Hematopoietic multipotent progenitor cell treated with erythropoietin and hydrocortisone succinate and interleukin-3 and kit ligand, for 17 days (in vitro differentiated cells): Measurements from ENCODE around the gene ASPSCR1.

Experiments used
- DNase-seq: peaks from one replicate; pipeline ENCODE4 v3.0.0-alpha.2; 2015; ENCODE audit warnings: low spot score

Gene ASPSCR1

DNA sequence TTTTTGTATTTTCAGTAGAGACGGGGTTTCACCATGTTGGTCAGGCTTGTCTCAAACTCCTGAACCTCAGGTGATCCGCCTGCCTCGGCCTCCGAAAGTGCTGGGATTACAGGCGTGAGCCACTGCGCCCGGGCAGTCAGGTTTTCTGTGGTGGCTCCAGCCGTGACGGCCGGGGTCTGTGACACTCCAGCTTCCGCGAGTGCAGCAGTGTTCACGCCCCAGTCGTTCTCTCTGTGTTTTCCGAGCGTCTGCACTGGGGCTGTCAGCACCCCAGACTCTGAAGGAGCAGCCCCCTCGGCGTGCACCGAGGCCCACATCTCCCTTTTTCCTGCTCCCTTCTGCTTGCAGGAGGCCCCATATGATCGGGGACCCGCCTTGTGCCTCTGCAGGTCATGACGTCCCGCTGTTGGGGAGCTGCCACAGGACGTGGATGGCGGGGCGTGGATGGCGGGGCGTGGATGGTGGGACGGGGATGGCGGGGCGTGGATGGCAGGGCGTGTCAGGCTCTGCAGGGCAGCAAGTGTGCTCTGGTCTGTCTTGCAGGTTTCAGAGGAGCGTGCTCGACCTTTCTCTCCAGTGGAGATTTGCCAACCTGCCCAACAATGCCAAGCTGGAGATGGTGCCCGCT is 5.7 kb downstream of the ASPSCR1 start:
- no peak for DNase-seq

GRCh38 chr17:81983639-81984373 is 6.4 kb downstream of the ASPSCR1 start:
- DNase-seq: no peak

DNA sequence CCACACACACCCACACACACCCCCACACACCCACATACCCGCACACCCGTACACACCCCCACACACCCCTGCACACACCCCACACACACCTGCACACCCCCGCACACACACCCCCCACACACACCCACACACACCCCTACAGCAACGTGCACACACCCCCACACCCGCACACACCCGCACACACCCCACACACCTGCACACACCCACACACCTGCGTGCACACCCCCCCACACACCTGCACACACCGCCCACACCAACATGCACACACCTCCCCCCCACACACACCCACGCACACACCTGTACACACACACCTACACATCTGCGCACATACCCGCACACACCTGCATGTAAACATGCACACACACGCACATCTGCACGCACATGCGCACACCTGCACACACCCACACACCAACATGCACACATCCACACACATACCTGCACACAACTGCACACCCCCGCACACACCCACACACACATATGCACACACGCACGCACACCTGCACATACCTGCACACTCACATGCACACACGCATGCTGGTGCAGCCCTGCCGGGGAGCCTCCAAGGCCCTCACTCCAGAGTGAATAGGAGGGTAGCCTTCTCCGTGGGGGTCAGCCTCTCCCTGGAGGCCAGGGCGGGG is 7.5 kb downstream of the ASPSCR1 start:
- DNase-seq: no peak

DNA sequence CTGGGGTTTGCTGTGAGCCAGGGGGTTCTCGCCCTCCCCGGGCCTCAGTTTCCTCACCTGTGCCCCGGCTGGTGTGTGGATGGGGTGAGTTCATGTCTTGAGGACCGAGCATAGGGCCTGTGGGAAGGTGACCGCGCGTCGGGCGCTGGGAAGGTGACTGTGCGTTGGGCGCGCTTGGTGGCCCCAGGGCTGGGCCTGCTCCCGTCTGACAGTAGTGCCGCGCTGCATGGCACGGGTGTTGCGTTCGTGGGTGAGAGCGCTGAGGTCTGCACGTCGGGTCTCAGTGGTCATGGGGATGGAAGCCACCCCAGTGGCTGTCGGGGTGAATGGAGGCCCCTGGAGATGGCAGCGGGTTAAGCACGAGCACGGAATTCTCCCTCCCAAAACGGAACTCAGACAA is 9.2 kb downstream of the ASPSCR1 start:
- no peak for DNase-seq

DNA sequence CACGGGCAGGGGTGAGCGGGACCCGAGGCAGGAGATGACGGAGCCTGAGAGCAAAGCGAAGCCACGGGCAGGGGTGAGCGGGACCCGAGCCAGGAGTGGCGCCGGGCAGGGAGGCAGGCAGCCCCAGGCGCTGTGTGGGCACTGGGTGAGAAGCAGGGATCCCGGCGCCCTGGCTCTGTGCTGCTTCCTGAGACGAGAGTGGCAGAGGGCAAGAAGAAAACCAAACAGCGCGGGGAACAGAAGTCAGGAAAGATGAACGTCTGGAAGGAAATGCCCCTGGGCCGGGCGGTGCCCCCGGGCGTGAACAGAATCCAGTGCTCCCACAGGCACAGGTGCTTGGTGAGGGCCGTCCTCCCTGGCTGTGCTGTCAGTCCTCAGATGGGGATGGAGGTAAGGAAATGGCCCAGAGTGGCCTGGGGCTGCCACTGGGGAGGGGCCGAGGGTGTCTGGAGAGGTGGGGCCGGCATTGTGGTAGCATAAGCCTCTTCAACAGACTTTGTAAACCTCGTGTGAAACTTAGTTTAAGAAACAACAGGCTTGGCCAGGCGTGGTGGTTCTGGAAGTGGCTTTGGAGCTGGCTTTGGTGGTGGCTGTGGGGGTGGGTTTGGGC is 9.8 kb downstream of the ASPSCR1 start:
- no peak for DNase-seq

GRCh38 chr17:81990836-81991683 is 13.6 kb downstream of the ASPSCR1 start:
- DNase-seq: no peak

GRCh38 chr17:81991684-81992305 is 14.4 kb downstream of the ASPSCR1 start:
- DNase-seq: no peak

- no peak for DNase-seq
Observed at GRCh38 chr17:81992306-81993102, 15.1 kb downstream of the ASPSCR1 start.

DNA sequence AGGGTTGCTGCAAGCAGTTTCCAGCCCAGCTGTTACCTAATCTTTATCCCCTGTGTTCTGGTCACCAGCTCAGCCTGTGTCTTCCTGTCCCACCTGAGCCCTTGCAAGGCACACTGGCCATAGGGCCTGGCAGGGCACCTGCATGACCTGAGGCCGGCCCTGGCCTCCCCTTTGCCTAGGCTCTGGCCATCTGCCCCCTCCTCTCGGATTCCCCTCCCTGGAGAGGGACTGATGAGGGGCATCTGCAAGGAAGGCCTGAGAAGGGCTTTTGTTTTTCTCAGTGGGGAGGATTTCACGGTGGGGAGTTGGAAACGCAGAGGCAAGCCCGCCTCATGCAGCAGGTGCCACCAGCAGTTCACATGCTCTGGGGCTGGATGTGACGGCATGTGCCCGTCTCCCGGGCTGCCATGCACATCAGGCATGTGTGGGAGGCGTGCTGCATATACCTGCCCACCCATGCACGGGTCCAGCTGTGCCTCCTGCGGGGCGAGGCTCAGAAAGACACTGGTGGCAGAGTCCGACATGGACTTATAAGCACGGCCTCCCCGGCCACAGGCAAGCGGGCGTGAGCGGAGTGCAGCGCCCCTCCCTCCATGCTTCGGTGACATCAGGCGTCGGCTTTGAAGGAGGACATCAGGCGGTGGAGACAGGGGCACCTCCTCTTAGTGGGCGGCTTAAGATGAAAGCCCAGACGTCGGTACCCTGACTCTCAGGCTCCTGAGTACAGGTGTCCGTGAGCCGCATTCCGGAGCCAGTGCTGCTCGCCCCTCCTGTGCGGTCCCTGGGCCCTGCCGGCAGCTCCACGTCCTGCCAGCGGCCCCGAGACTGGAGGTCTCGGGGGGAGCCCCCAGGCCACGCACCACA is 16.5 kb downstream of the ASPSCR1 start:
- no peak for DNase-seq

GRCh38 chr17:81994593-81995462 is 17.4 kb downstream of the ASPSCR1 start:
- no peak for DNase-seq

- no peak for DNase-seq
Observed at GRCh38 chr17:81995463-81996231, 18.2 kb downstream of the ASPSCR1 start.

DNA sequence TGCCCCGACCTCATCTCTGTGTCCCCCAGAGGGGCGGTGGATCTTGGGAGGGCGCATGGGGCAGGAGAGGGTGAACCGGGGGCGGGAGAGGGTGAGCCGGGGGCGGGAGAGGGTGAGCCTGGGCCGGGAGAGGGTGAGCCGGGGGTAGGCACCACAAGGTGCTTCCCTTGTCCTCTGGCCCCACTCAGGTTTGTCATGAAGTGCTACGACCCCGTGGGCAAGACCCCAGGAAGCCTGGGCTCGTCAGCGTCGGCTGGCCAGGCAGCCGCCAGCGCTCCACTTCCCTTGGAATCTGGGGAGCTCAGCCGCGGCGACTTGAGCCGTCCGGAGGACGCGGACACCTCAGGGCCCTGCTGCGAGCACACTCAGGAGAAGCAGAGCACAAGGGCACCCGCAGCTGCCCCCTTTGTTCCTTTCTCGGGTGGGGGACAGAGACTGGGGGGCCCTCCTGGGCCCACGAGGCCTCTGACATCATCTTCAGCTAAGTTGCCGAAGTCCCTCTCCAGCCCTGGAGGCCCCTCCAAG is 18.9 kb downstream of the ASPSCR1 start:
- DNase-seq: no peak

DNA sequence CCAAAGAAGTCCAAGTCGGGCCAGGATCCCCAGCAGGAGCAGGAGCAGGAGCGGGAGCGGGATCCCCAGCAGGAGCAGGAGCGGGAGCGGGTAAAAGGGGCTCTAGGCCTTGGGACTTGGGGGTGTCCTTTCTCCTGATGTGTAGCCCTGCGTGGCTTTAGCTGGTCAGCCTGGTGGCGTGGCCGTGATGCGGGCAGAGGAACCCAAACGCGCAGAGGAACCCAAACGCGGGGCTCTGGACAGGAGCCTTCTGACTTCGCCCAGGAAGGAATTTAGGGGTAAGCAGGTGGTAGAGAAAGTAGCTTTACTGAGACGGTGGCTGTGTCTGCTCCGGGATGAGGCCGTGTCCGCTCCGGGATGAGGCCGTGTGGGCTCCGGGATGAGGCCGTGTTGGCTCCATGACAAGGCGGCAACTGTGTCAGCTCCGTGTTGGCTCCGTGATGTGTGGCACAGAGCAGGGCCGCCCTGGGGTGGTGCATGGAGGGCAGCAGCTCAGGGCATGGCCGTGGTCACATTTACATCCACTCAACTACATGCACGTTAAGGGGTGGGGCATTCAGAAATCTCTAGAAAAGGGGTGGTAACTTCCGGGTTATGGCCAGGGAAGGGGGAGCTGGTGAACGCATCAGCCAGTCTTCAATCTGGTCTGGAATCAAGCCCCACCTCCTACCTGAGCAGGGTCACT is 19.5 kb downstream of the ASPSCR1 start:
- DNase-seq: no peak

DNA sequence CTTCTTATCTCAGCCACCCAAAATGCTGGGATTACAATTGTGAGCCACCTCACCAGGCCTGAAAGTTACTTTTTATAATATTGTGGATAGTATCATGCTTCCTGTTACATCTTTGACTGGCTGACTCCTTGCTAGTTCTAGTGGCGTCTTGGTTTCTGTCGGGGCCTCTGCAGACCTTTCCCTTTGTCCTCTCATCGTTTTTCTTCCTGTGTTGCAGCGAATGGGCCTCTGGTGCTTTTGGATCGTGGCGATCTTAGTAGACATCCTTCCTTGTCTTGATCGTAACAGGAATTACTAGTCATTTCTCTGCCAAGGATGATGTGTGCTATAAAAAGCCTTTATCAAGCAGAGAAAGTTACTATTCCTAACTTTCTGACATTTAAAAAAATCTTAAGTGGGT is 20.8 kb downstream of the ASPSCR1 start:
- DNase-seq: no peak

DNA sequence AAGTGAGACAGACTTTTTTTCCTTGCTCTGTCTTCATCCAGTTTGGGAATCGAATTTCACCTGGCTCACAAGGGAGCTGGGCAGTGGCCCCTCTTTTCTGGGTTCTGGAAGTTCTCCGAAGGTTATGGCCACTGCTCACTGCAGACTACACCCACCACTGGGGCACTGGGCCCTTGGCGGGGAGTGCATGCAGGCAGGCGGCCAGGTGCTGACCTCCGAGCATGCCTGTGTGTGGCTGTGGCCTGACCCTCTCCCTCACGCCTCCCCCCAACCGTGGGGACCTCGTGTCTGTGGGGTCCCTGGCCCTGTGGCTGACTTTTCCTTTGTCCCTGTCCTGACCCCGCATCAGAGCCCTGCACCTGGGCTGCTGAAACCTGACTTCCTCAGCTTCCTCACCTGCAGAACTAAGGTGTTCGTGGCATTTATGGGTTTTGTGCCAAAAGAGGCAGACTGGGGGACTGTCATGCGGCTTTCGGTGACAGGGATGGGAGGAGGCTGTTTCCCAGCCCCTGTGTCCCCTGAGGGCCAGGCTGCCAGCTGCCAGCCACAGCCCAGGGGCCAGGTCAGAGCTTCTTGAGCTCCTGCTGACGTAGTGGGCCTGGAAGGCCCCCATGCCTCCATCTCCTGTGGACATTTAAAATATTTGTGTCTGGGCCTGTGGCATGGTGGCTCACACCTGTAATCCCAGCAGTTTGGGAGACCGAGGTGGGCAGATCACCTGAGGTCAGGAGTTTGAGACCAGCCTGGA is 21.4 kb downstream of the ASPSCR1 start:
- no peak for DNase-seq

- DNase-seq: no peak
Observed at GRCh38 chr17:81999587-81999975, 22.2 kb downstream of the ASPSCR1 start.
